Stimulated activated CD4-positive, alpha-beta T cell treated with anti-CD3 and anti-CD28 coated beads, Interleukin-4, amount 100 ng/mL, for 4 hours (primary cell): ENCODE results near the gene CYP2U1.

Experiments used
- DNase-seq, 2 experiments: peaks; one replicate each; pipeline ENCODE4 v3.0.0-alpha.2; 2020

CYP2U1 gene

GRCh38 chr4:107987916-107988762, 56.8 kb downstream of the CYP2U1 start:
- no peak for DNase-seq

DNA sequence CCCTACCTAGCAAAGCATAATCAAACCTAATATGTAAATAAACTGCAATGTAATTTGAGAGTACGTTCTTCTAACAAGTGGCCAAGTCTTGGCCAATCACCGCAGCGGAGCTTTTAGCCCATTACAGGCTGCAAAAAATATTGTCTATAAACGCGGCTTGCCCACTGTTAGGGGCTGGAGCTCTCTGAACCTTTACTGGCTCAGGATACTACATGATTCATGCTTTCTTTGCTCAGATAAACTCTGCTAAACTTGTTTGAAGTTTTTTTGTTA, 57.4 kb downstream of the CYP2U1 start:
- DNase-seq: no peak

- DNase-seq: no peak
Observed at GRCh38 chr4:107989162-107989536, 57.8 kb downstream of the CYP2U1 start.

GRCh38 chr4:107989537-107990386, 58.4 kb downstream of the CYP2U1 start, which contains the start of gene HADH:
Gene HADH (plus strand): TSS chr4:107989889. CDS start chr4:107989933, 44 bp downstream.
- DNase-seq: peak; percentile 93

- no peak for DNase-seq
Observed at GRCh38 chr4:107991945-107992630, 60.7 kb downstream of the CYP2U1 start.

- DNase-seq: no peak
Observed at GRCh38 chr4:107993969-107994368, 62.6 kb downstream of the CYP2U1 start.

DNA sequence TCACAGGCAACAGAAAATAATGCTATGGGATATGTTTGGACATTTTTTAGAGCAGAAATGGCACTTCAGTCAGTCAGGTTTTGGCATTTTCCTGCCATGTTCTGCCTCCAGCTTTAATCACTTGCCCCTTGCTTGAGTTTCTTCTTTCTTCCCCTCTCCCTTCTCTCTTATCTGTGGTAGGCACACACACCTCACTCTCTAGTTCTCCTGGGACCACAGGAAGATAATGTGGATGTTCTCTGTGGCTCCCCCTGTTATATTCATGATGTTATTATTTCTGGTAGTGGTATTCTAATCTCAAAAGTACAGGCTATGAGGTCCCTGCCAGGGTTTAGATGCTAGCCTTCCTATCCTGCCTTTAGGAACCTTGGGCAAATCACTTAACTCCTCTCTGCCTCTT, 63.5 kb downstream of the CYP2U1 start:
- no peak for DNase-seq

DNA sequence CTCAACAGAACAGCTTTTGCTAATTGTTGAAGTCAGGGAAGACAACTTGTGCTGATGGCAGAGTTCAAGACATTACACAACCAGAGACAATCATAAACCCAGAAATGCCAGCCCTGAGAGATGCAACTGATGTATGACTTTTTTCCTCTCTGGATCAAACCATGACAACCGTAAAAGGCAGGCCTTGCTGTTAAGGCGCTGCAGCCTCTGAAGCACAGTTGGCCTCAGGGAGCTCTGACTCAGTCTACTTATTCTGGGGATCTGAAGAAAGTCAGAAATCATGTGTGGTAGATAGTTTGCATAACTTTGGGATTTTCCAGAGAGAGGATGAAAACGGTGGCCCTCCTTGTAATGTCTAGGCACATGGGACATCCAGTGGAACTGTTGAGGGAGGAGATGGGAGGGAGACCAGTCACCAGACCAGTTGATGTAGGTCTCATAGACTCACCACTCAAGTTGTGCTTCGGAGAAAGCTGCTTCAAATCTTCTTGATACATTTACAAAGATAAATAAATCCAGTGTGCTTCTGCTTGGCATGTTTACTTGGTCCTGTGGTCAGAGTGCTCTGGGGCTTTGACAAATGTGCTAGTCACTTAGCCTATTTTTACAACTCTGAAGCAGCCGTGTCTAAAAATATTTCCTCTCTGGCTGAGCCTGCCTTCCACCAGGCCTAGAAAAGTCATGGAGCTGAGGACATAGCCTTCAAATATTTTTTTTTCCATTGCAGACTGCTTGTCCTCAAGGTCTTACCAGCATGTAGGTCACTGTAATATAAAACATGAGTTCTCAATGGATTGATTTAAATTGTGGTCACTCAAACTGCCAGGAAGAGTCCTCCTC, 65.8 kb downstream of the CYP2U1 start:
- no peak for DNase-seq

- DNase-seq: no peak
Observed at GRCh38 chr4:107997794-107998193, 66.4 kb downstream of the CYP2U1 start.

GRCh38 chr4:107999932-108000539, 68.7 kb downstream of the CYP2U1 start:
- DNase-seq: no peak

DNA sequence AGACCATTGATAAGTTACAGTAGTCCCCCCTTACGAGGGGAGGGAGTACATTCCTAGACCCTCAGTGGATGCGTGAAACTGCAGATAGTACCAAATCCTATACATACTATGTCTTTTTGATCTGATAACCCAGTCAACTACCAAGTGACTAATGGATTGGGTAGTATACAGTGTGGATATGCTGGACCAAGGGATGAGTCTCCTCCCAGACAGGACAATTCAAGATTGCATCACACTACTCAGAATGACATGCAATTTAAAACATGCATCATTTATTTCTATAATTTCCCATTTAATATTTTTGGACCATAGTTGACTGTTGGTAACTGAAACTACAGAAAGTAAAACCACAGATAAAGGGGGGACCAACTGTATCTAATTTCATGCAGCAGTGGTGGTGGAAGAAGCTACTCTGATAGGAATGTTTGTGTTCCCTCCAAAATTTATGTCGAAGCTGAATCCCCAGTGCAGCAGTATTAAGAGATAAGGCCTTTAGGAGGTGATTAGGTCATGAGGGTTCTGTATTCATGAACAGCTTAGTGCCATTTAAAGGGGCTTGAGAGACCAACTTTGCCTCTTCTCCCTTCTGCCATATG, 70.3 kb downstream of the CYP2U1 start:
- DNase-seq: no peak
